ENCODE data around the gene FBXL4.

GRCh38 chr6:98875375-98875774 is 72.4 kb downstream of the FBXL4 start:
- no peak for TF ChIP-seq CTCF (IDR thresholded peaks at IDR 0.05)
- TF ChIP-seq POLR2A (IDR thresholded peaks at IDR 0.05) = no peak

Data from lower leg skin (tissue), 3 donors.